GM12891 (cell line): ENCODE results near the gene CLCA1.

Experiments used
- DNase-seq: peaks from one replicate; pipeline ENCODE4 v3.0.0; 2011; ENCODE audit warnings: low spot score; ENCODE audit not compliant: insufficient read length
- FAIRE-seq: peaks from 2 replicates; lab custom pipeline; 2011; peaks lifted over from hg19 to GRCh38; lab: Jason Lieb, UNC
- PAX5 ChIP-seq: IDR thresholded peaks from 2 replicates; pipeline ENCODE4 v1.6.1; 2011; ENCODE audit warnings: low read length, moderate library complexity, mild to moderate bottlenecking; ENCODE audit not compliant: insufficient read depth, severe bottlenecking
- POLR2A ChIP-seq: IDR thresholded peaks from 2 replicates; pipeline ENCODE4 v1.6.1; 2011; ENCODE audit warnings: low read depth, low read length, control low read depth
- POLR2AphosphoS5 ChIP-seq: IDR thresholded peaks from 2 replicates; pipeline ENCODE4 v1.6.1; 2011; ENCODE audit warnings: low read depth, low read length, control low read depth
- POU2F2 ChIP-seq: IDR thresholded peaks from 2 replicates; pipeline ENCODE4 v1.6.1; 2011; ENCODE audit warnings: low read depth, mild to moderate bottlenecking, control low read depth, low read length, moderate library complexity
- SPI1 ChIP-seq: IDR thresholded peaks from 2 replicates; pipeline ENCODE4 v1.6.1; 2011; ENCODE audit warnings: low read depth, low read length, control low read depth
- TAF1 ChIP-seq: IDR thresholded peaks from 2 replicates; pipeline ENCODE4 v1.6.1; 2011; ENCODE audit warnings: low read depth, low read length, control low read depth

CLCA1 gene

GRCh38 chr1:86541859-86542258 lies 73.1 kb downstream of the CLCA1 start:
- TF ChIP-seq POU2F2 (no peak), SPI1 (no peak), POLR2AphosphoS5 (no peak), POLR2A (no peak), PAX5 (no peak), TAF1 (no peak)
- FAIRE-seq (no peak), DNase-seq (no peak)

DNA sequence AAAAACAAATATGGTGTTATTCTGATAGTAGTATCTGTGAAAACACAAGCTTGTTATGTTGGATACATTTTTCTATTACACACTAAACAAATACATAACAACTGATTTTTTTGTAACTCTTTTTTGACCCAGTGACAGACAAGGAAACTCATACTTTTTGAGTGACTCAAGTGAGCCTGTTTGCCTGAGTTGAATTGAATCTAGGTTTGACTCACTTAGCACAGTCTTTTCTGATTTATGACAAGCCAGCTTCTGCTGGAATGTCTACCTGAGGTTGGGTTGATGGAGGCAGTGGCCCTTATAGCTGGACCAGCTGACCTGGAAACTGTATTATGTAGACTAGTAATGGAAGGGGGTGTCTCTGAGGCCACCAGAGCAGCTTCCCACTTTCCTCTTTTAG lies 73.9 kb downstream of the CLCA1 start:
- no peak for TF ChIP-seq POU2F2
- TF ChIP-seq POLR2A = no peak
- no peak for TF ChIP-seq PAX5
- no peak for TF ChIP-seq TAF1
- no peak for TF ChIP-seq SPI1
- TF ChIP-seq POLR2AphosphoS5 = no peak
- DNase-seq (no peak), FAIRE-seq (no peak)

- TF ChIP-seq POLR2AphosphoS5 = no peak
- TF ChIP-seq POU2F2 = no peak
- no peak for TF ChIP-seq PAX5
- TF ChIP-seq TAF1 = no peak
- TF ChIP-seq POLR2A = no peak
- no peak for TF ChIP-seq SPI1
- DNase-seq = no peak
- FAIRE-seq = no peak
Measured at GRCh38 chr1:86546787-86547221, 78.1 kb downstream of the CLCA1 start, which contains the start of gene CLCA4. Gene CLCA4, plus strand, starts transcription at chr1:86547078. Its CDS starts 42 bp downstream, at chr1:86547120.

GRCh38 chr1:86548839-86549238 lies 80.1 kb downstream of the CLCA1 start:
- FAIRE-seq (no peak), DNase-seq (no peak)
- TF ChIP-seq POU2F2 = no peak
- no peak for TF ChIP-seq POLR2A
- no peak for TF ChIP-seq PAX5
